SIG-M5 treated with dmso at 0.1 percent for 504 hours (cell line): Measurements from ENCODE around the gene RGS10.
"Not testable (repeated sequence)": the region's sequence is repeated elsewhere in the genome, so short reads cannot be mapped to it uniquely, and the experiment has no call there.

Source experiments
- DNase-seq: peaks from one replicate; lab custom pipeline; 2025; ENCODE audit not compliant: unreplicated experiment; lab: John Stamatoyannopoulos, UW

RGS10 gene, protein sequence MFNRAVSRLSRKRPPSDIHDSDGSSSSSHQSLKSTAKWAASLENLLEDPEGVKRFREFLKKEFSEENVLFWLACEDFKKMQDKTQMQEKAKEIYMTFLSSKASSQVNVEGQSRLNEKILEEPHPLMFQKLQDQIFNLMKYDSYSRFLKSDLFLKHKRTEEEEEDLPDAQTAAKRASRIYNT

DNA sequence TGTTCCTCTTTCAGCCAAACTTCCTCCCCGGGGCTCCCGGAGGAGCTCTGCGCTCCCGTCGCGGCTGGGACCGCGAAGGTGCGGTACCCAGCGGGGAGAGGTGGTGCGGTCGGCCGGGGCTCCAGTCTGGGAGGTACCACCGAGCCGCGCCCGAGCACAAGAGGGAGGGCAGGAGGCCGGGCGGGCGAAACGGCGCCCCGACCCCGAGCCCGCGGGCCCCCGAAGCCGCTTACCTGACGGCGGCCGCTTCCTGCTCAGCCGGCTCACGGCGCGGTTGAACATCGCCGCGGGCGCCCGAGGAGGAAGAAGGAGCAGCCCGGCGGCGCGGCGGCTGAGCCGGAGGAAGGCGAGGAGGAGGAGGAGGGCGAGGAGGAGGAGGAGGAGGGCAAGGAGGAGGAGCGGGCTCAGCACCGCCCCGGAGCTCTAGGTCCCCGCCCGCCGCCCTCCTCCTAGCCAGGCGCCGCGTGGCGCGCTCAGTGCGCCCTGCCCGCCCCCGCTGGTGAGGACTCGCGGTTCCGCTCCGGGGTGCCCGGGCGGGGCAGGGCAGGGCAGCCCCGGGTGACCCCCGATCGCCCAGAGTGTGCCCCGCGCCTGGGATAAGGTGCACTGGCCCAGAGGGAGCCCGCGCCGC is at the start of gene RGS10:
RGS10 (minus strand) TSS at position 363 of the 631 bp plus-strand sequence; CDS start at position 282, 81 bp downstream.
- DNase-seq = peak; percentile 85

DNA sequence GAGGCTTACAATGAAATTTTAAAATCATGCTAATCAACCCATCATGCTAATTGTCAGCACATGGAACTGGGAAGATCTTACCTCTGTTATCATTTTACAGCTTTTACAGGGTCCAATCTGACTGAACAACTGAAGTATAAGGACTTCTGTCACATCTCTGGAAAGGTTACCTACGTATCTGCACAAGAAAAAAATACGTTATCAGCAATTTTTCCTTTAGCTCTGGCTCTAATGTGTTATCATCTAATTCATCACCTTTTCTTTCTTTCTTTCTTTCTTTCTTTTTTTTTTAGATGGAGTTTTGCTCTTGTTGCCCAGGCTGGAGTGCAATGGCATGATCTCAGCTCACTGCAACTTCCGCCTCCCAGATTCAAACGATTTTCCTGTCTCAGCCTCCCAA is 45.6 kb upstream of the RGS10 start:
- DNase-seq = no peak

DNA sequence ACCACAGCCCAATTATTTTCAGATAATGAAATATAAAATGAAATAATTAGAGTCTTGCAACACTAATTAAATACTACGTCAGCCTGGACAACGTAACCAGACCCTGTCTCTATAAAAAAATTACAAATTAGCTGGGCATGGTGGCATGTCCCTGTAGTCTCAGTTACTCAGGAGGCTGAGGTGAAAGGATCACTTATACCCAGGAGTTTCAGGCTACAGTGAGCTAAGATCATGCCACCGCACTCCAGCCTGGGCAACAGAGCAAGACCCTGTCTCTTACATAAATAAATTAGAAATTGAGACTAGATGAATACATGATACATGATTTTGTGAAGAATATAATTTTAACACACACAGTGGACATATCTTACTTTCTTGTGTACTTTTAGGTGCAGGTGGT is 35.8 kb upstream of the RGS10 start:
- no peak for DNase-seq

DNA sequence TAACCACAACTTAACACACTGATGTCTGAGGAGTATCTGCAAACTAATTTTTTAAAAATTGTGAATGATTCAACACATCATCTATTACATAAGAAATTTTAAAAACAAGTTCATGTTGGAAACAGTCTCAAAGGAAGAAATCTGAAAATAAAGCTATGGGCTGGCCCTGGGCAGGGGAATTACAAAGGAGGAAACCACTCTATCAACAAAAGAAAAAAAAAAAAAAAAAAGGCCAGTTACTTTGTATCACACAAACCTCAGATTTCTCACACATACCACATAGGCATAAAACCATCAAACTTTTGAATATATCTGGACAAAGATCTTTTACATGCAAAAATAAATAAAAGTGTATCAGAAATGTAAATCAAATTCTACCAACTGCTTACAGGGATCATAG is 33.5 kb upstream of the RGS10 start:
- no peak for DNase-seq

DNA sequence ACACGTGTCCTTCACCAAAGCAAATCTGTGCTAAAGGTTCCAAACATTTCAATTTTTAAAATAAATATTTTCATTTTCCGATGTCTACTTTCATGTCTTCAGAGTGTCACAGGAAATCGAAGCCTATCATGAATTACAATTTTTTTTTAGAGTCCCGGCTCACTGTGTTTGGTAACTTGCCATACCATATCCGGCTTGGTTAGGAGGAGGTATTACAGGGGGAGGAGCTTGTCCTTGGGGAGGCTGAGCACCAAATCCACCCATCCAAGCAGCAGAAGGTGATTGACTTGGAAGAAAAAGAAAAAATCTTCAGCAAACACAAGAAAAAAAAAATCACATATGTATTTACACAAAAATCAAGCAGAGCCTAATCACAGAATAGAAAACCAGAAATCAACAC is 33.0 kb upstream of the RGS10 start:
- DNase-seq = no peak

DNA sequence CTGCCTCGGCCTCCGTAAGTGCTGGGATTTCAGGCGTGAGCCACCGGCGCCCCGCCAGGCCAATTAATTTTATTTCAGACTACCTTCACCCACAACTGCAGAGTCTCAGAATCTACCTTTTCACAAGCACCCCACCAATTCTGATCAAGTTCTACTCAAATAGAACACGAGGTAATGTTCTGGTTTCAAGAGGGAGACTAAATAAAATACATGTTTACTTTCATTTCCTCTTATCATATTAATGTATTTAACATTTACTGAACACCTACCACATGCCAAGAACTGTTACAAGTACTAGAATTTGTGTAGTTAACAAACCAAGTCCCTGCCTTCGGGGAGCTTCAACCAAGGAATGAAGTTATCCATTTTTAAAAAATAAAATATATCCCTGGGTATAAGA is 25.5 kb upstream of the RGS10 start:
- DNase-seq = no peak

DNA sequence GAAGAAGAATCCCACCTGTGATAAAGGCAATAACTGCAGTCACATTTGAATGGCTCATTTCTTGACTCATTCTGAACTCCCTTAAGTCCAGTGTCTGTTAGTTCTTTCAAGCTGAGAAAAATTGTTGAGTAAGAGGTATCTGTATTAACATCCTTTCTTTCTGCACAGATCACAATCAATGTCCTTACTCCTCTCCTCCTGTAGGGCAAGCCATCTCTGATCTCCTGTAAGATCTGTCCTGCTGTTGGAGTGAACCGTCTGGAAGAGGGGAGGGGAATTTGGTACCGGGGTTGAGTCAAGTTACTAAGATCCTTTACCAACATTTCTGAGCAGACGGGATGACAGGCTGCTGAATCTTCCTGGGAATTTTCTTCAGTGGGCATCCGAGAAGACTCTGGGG is 19.6 kb upstream of the RGS10 start:
- no peak for DNase-seq

DNA sequence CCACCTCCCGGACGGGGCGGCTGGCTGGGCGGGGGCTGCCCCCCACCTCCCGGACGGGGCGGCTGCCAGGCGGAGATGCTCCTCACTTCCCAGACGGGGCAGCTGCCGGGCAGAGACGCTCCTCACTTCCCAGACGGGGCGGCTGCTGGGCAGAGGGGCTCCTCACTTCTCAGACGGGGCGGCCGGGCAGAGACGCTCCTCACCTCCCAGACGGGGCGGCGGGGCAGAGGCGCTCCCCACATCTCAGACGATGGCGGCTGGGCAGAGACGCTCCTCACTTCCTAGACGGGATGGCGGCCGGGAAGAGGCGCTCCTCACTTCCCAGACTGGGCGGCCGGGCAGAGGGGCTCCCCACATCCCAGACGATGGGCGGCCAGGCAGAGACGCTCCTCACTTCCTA is 17.0 kb upstream of the RGS10 start:
- not testable (repeated sequence) for DNase-seq

DNA sequence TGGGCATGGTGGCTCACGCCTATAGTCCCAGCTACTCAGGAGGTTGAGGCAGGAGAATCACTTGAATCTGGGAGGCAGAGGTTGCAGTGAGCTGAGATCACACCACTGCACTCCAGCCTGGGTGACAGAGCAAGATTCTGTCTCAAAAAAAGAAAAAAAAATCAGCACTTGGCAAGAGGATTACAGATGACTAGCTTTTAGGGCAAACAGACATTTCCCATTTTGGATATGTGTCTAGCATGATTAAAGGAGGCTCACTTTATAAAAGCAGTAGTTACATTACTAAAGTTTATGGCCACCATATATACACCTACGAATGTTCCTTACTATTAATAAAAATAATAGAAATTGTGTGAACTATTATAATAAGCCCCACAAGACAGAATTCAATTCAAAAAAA is 13.6 kb upstream of the RGS10 start:
- DNase-seq = not testable (repeated sequence)

DNA sequence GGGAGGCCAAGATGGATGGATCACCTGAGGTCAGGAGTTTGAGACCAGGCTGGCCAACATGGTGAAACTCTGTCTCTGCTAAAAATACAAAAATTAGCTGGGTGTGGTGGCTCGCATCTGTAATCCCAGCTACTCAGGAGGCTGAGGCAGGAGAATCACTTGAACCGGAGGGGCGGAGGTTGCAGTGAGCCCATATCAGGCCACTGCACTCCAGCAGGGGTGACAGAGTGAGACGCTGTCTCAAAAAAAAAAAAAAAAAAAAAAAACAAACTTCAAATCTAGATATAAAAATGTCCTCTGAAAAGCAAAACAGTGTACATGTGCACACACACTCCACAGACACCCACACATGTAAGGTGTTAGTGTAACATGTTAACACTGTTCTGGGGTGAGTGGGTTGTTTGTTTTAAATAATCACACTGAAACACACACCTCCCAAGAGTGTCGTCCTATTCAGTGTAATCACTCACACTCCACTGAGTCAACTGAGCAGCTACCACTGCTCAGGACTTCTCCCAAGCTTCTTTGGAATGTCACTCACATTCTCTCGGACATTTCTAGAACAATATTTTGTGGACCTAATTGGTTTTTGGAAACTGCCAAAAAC is 12.8 kb upstream of the RGS10 start:
- DNase-seq = no peak

DNA sequence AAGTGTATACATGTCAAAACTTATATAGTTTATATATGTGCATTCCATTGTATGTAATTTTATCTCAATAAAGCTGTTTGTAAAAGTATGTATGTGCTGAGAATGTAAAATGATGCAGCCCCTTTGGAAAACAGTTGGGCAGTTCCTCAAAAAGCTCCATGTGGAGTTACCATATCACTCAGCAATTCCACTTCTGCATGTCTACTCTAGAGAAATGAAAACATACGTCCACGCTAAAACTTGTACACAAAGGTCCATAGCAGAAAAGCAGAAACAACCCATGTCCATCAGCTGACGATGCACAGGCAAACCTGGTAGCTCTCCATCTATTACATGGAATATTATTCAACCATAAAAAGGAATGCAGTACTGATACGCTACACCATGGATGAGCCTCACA is 8.3 kb upstream of the RGS10 start:
- DNase-seq = peak; percentile 12

DNA sequence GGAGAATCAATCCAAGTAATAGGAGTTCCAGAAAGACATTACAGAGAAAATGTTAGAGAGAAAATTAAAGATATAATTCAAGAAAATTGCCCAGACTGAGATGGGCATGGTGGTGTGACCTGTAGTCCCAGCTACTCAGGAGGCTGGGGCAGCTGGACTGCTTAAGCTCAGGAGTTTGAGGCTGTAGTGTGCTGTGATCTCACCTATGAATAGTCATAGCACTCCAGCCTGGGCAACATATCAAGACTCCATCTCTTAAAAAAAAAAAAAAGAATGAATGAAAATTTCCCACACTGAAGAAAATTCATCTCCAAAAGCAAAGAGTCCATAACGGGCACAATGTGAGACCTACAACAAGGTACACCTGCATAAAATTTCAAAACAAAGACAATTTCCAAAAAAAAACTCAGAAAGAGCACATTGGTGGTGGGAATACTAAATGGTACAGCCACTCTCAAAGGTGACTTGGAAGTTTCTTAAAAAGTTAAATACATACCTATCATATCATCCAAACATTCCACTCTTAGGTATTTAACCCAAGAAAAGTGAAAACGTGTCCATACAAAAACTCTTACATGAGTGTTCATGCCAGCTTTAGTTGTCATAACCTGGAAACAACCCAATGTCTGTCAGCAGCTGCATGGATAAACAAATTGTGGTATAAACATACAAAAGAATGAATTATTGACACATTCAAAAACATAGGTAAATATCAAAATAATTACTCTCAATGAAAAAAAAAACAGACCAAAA is 6.9 kb upstream of the RGS10 start:
- no peak for DNase-seq

DNA sequence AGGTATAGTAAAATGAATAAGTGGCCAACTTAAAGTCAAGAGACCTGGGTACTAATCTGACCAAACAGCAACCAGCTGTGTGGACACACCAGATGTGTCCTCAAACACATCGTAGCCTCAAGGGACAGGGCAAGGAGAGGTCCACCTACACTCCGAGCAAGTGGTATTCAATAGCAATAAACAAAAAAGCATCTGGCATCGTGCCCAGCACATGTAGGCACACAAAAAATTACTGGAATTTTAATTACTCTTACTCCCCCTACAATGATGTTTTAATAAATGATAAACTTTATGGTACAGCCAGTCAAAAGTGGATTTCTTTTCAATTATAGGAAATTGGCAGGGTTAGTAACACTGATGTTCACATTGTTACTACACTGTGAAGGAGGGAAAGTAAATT is 3.5 kb upstream of the RGS10 start:
- DNase-seq = no peak

DNA sequence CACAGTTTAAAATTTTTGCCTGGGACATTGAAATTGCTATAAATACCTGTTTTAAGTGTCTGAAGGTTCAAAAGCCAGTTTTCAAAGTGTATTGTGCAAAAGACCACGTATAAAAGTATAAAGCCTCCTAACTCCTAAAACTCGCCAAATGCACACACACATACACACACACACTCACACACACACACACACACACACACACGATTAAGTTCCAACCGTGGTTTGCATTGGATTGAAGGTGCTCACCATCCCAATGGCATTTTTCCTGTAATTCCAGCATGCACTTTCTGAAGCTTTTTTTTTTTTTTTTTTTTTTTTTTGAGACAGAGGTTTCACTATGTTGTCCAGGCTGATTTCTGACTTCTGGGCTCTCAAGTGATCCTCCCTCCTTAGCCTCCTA is 2.8 kb upstream of the RGS10 start:
- DNase-seq = no peak

DNA sequence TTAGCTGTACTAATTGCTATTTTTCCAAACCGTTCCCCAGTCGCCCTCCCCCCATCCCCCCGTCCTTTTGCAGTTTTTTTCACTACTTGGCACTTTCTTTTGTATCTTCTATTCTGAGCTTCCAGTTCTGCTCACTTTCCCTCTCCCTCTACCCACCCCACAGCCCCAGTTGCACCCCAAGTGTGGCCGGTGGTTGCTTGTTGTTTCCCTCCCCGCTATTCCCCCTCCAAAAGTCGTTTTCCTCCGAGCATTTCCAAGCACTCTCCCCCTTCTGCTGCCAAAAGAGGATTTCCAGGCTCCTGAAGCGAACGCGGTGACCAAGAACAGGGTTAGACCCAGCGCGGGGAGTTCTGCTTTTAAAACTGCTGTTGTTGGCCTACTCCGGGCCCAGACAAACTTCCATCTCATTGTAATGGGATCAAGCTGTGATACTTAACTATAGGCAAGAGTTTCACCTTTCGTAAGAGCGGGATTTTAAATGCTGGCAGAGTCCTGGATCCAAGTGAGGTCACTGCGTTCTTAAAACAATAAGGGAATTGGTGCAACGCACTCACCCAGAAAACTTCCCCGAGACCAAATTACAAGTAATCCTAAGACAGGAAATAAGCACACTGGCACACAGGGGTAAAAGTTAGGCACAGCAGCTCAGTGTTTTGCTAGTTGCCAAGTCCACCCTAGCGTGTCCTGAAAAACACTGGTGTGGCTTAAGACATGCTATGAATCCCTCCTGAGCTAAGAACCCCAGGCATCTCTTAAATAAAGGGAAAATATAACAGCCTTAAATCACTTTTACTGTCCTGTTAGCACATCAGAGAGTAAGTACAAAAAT is 1.5 kb upstream of the RGS10 start:
- no peak for DNase-seq

DNA sequence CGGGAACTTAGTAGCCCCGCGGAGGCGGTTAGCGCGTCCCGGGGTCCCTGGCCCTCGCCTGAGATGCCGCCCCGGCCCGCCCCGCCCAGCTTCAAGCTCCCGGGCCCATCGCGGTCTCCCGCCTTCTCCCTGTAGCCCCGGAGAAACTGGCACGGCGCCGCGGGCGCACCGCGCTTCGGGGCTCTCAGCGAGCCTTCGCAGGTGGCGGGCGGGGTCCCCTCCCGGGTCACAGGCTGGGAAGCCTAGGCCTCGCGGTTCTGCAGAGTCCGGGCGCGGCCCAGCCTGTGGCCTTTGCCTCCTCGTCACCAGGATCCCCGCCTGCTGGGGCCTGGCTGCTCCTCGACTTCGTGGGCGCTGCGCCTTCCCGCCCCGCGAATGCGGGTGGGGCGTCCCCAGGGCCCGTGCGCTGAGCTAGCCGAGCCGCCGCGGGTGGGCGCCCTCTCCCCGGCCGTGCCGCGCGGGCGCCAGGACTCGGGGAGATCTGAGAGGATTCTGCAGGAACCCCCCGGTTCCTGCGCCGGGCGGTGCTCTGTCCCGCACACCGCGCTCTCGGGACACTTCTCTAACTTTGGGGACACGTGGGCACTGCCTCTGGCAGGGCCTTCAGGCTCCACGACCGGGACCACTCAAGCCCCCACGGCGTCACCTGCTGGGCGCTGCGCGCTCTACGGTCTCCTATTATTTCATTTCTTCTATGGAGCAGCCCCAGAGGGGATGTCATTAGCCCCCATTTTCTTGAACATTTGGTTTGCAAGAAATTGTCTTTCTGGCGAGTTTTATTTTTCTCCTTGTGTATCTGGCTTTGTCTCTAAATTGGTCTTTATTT is 682 bp upstream of the RGS10 start:
- peak; percentile 53 for DNase-seq

DNA sequence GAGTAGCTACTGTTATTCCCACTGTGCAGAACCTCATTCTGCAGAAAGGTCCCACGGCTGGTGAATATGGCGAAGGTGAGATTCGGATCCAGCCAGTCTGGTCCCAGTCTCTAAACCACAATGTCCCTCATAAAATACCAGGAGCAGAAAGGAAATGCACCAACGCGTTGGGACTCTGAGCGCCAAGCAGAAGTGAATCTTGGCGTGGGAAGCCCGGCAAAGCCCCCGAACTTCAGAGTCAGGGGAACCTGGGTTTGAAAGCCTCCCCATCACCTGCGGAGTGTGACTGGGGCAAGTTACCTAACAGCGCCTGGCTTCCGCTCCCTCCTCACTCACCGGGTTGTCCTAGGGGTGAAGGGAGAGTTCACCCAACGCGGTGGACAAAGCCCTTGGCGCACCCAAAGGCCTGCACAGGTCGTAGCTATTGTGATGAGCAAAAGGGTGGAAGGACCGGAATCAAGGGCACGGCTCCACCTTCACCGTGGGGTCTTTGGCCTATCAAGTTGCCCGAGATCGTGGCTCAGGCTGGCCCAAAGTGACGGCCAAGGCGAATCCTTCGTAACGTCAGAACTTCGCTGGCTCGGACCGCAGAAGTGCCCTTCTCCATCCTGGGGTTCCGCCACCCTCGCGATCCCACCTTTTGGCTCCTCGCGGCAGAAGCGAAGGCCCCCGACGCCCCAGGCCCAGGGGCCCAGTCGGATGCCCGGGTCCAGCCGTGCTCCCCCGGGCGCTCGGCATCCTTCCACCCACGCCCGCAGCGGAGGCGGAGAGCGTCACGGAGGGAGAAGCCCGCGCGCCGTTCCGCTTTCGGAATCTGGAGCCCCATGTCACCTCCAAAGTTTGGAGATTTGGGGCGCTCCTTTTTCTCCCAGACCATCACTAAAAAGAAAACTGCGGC is 811 bp downstream of the RGS10 start:
- DNase-seq = peak; percentile 63

DNA sequence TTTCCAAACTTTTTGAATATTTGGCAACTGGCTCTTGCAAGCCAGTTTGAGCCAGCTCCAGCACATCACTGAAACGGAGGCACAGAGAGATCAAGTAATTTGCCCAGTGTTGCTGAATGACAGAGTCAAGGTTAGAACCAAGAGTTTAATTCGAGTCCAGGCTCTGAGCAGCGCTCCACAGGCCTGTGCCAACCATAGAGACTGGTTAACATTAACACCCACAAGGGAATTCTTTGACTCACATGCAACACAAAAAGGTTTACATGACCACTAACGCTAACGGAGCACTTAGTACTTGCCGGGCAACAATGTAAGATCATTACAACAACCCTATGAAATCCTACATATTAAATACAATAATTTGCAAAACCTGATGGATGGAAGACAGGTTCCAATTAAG is 1.5 kb downstream of the RGS10 start:
- DNase-seq = no peak

DNA sequence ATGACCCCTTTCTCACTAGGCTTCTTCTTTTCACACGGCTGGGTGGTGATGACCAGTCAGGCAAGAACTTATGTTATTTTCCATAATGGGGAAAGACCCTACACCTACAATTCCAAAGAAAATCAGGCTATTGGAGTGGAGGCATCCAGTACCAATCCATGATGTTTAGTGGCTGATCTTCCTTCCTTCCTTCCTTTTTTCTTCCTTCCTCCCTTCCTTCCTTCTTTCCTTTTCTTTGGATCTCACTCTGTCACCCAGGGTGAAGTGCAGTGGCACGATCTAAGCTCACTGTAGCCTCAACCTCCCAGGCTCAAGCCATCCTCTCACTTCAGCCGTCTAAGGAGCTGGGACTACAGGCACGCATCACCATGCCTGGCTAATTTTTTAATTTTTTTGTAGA is 2.5 kb downstream of the RGS10 start:
- DNase-seq = no peak
